GM12878 (cell line): Measurements from ENCODE around the gene PON3. TPM values are rescaled to one million over a fixed set of nuclear protein-coding genes. Genes with fewer than 3 reads are reported as not detected.

Source experiments
- CREM ChIP-seq: IDR thresholded peaks from 2 replicates; pipeline ENCODE4 v1.6.1; 2014; ENCODE audit warnings: antibody characterized with exemption, low read depth
- FOXK2 ChIP-seq: fragments of 450-650 bp; IDR thresholded peaks from 2 replicates; pipeline ENCODE4 v1.6.1; 2017; ENCODE audit warnings: mild to moderate bottlenecking, moderate library complexity
- MTA2 ChIP-seq: fragments of 450-650 bp; IDR thresholded peaks from 2 replicates; pipeline ENCODE4 v1.6.1; 2016; ENCODE audit warnings: low read depth, mild to moderate bottlenecking, moderate library complexity
- MYB ChIP-seq: fragments of 150-350 bp; IDR thresholded peaks from 2 replicates; pipeline ENCODE4 v1.6.1; 2014; ENCODE audit warnings: mild to moderate bottlenecking, low read depth, low read length, borderline replicate concordance
- NFIC ChIP-seq: IDR thresholded peaks from 2 replicates; pipeline ENCODE4 v1.6.1; 2012; ENCODE audit warnings: low read depth, mild to moderate bottlenecking, inconsistent platforms, low read length, moderate library complexity
- NFYB ChIP-seq: IDR thresholded peaks from 2 replicates; pipeline ENCODE4 v1.6.1; 2011; ENCODE audit warnings: low read depth, mild to moderate bottlenecking, low read length, improper control_type of control experiment, moderate library complexity; ENCODE audit not compliant: insufficient read depth
- NR2C1 ChIP-seq: fragments of 450-650 bp; IDR thresholded peaks from 2 replicates; pipeline ENCODE4 v1.6.1; 2017; ENCODE audit warnings: antibody characterized with exemption, mild to moderate bottlenecking, moderate library complexity
- POLR2AphosphoS2 ChIP-seq: IDR thresholded peaks from 2 replicates; pipeline ENCODE4 v1.6.1; 2011; ENCODE audit warnings: low read depth, mild to moderate bottlenecking, low read length, improper control_type of control experiment, moderate library complexity
- RCOR1 ChIP-seq: conservative IDR thresholded peaks from 2 replicates; pipeline ENCODE4 v1.6.1; 2012; ENCODE audit warnings: low read depth, low read length, improper control_type of control experiment
- RELA ChIP-seq: fragments of 450-650 bp; IDR thresholded peaks from 2 replicates; pipeline ENCODE4 v1.8.0; 2014; ENCODE audit warnings: borderline replicate concordance; ENCODE audit not compliant: partially characterized antibody
- SMC3 ChIP-seq: IDR thresholded peaks from 2 replicates; pipeline ENCODE4 v1.6.1; 2011; ENCODE audit warnings: low read length, improper control_type of control experiment, borderline replicate concordance
- SP1 ChIP-seq: IDR thresholded peaks from one replicate; pipeline ENCODE4 v1.6.1; 2011; ENCODE audit warnings: low read depth, low read length
- SUZ12 ChIP-seq: fragments of 200-600 bp; sonication (generic); IDR thresholded peaks from one replicate; pipeline ENCODE4 v1.6.1; 2018; ENCODE audit warnings: antibody characterized with exemption, mild to moderate bottlenecking; ENCODE audit not compliant: unreplicated experiment
- TAF1 ChIP-seq: IDR thresholded peaks from 2 replicates; pipeline ENCODE4 v1.6.1; 2011; ENCODE audit warnings: mild to moderate bottlenecking, low read depth, low read length, borderline replicate concordance
- USF2 ChIP-seq: IDR thresholded peaks from 2 replicates; pipeline ENCODE4 v1.6.1; 2011; ENCODE audit warnings: low read depth, low read length, improper control_type of control experiment, borderline replicate concordance
- ZBTB4 ChIP-seq: fragments of 450-650 bp; formaldehyde crosslinking; IDR thresholded peaks from 2 replicates; pipeline ENCODE4 v1.4.0; 2022; ENCODE audit warnings: mild to moderate bottlenecking, moderate library complexity
- ZNF622 ChIP-seq: fragments of 450-650 bp; IDR thresholded peaks from 2 replicates; pipeline ENCODE4 v1.6.1; 2017; ENCODE audit warnings: mild to moderate bottlenecking, inconsistent platforms
- ZNF687 ChIP-seq: fragments of 450-650 bp; IDR thresholded peaks from 2 replicates; pipeline ENCODE4 v1.6.1; 2017; ENCODE audit warnings: mild to moderate bottlenecking, moderate library complexity
- polyA plus RNA-seq, 11 experiments: library from polyadenylated mRNA; depleted of rRNA in 4 of 11; unstranded in 6 of 11; stranded (reverse) in 5 of 11; fragments of >200 nt; fragmentation: Nextera tagmentation in 4 of 11; fragmentation: Illumina TruSeq in 1 of 11; extraction: Ambion mirVana in 4 of 11; extraction: Trizol in 1 of 11; gene quantifications; 1 replicate in 1 of 11; 2 replicates in 10 of 11; pipeline versions ENCODE4 v1.2.1 to v1.2.3, GENCODE V29; 2011 to 2016; ENCODE audit warnings: inconsistent platforms in 2 of 11, missing spikeins in 2 of 11, low read depth in 1 of 11
- total RNA-seq, 4 experiments: library from RNA; depleted of rRNA in 3 of 4; stranded (reverse); fragments of >200 nt in 3 of 4; fragmentation: Illumina TruSeq in 1 of 4; extraction: Trizol in 1 of 4; gene quantifications; 2 replicates each; pipeline versions ENCODE4 v1.2.1 to v1.2.3, GENCODE V29; 2013 to 2021
- TF ChIP-seq, protein P1 (sequence below): IDR thresholded peaks from 2 replicates; pipeline ENCODE4 v1.6.1; 2011; ENCODE audit warnings: borderline replicate concordance, low read depth, mild to moderate bottlenecking, moderate library complexity, low read length; ENCODE audit not compliant: insufficient read depth, poor library complexity, severe bottlenecking

The PON3 gene
- total and polyA plus RNA-seq, 10 of the 15 experiments (the other 5 are each of a cell fraction or from before 2014, with no cell fraction given), result 0.45 to 2.0 (median 0.91) TPM

DNA sequence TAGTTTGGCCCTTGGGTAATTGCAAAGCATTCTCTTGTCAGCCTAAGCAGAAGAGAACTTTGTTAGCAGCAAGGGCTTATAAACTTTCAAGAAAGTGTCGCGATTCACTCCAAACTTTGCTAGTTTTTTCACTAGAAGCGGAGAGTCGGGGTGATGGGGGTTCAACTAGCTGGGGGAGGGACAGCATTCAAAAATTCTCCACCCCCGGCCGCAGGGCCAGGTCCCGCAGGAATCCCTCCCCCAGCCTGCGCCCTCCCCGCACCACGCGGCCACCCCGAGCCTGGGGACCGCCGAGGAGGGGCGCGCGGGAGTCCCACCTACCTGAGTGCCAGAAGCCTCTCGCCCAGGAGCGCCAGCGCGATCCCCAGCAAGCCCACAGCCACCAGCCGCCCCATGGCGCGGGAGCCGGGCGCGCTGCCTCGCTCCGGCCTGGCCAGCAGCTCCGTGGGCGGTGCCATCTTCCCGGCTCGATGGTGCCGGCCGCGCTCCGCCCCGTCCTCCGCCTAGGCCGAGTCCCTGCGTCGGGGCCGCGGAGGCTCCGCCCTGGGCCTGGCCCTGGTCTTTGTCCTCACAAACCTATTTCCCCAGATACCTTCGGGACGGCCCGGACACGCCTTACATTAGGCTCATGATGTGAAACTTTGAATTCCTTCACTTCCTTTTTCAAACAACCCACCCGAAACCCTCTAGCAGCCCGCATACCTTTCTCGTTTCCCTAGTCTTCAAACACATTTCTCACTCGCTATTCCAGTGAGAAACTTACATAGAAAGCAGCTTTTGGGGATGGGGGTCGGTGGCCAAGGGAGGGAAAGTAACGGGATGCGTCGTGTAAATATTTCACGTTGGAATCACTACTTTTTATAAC lies 38.6 kb upstream of the PON3 start, which contains the start of gene PON2 (continued):
- peak; percentile 87 for TF ChIP-seq ZNF687
- TF ChIP-seq RCOR1, result no peak
- TF ChIP-seq SUZ12, result no peak
- TF ChIP-seq, protein P1, sequence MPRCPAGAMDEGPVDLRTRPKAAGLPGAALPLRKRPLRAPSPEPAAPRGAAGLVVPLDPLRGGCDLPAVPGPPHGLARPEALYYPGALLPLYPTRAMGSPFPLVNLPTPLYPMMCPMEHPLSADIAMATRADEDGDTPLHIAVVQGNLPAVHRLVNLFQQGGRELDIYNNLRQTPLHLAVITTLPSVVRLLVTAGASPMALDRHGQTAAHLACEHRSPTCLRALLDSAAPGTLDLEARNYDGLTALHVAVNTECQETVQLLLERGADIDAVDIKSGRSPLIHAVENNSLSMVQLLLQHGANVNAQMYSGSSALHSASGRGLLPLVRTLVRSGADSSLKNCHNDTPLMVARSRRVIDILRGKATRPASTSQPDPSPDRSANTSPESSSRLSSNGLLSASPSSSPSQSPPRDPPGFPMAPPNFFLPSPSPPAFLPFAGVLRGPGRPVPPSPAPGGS, result no peak
- no peak for TF ChIP-seq NR2C1
- TF ChIP-seq POLR2AphosphoS2, result 0 out of 2 replicates have a peak, but pooled peaks have one; percentile 38
- TF ChIP-seq NFYB, result no peak
- TF ChIP-seq RELA, result no peak
- no peak for TF ChIP-seq ZBTB4
- no peak for TF ChIP-seq USF2
- no peak for TF ChIP-seq MYB
- no peak for TF ChIP-seq SMC3
- peak; percentile 70 for TF ChIP-seq MTA2
- no peak; the same call in 1 of the 2 replicates for TF ChIP-seq FOXK2
- TF ChIP-seq CREM, result no peak
- TF ChIP-seq ZNF622, result no peak
- no peak for TF ChIP-seq SP1
- TF ChIP-seq NFIC, result peak; percentile 53; the same call in 1 of the 2 replicates
- TF ChIP-seq TAF1, result no peak
